Transverse colon (tissue), 4 donors: ENCODE data around the gene EIF4E1B. TPM values are rescaled to one million over a fixed set of nuclear protein-coding genes. Genes with fewer than 3 reads are reported as not detected.
A peak's percentile ranks its signal among the peaks of the same experiment; 100 is the strongest.

ENCODE experiments used
- DNase-seq: peaks from one replicate; pipeline ENCODE4 v3.0.0-alpha.2; 2019
- H3K27ac ChIP-seq, 4 donors: fragments of 200-600 bp; sonication (generic); 2 replicates each; pipeline ENCODE4 v1.5.1; 2016 to 2018; ENCODE audit warnings: inconsistent platforms in 4 of 4
- H3K27me3 ChIP-seq: fragments of 200-600 bp; sonication (generic); 2 replicates; pipeline ENCODE4 v1.5.1; 2017; ENCODE audit warnings: inconsistent platforms
- H3K36me3 ChIP-seq, 4 donors: fragments of 200-600 bp; sonication (generic); 2 replicates each; pipeline ENCODE4 v1.5.1; 2017 to 2019; ENCODE audit warnings: inconsistent platforms in 4 of 4
- H3K4me1 ChIP-seq, 4 donors: fragments of 200-600 bp; sonication (generic); 2 replicates each; pipeline ENCODE4 v1.5.1; 2017 to 2020; ENCODE audit warnings: inconsistent platforms in 4 of 4
- H3K4me3 ChIP-seq, 4 donors: fragments of 200-600 bp; sonication (generic); 1 replicate in 1 of 4; 2 replicates in 3 of 4; pipeline versions ENCODE4 v1.5.1 to v1.6.1; 2017 to 2019; ENCODE audit warnings: inconsistent platforms in 4 of 4
- H3K9me3 ChIP-seq, 2 donors: fragments of 200-600 bp; sonication (generic); 2 replicates each; pipeline ENCODE4 v1.5.1; 2017 to 2019; ENCODE audit warnings: inconsistent platforms in 2 of 2
- EP300 ChIP-seq: sonication (generic); formaldehyde crosslinking; IDR thresholded peaks from one replicate; pipeline ENCODE4 v1.6.1; 2017; ENCODE audit warnings: antibody characterized with exemption, low read depth
- POLR2A ChIP-seq: fragments of 450-650 bp; IDR thresholded peaks from one replicate; pipeline ENCODE4 v1.6.1; 2016; ENCODE audit warnings: antibody characterized with exemption, mild to moderate bottlenecking, moderate library complexity
- POLR2AphosphoS5 ChIP-seq, 3 donors: sonication (generic); formaldehyde crosslinking; IDR thresholded peaks; one replicate each; pipeline ENCODE4 v1.6.1; 2016; ENCODE audit warnings: antibody characterized with exemption in 3 of 3
- WGBS, 2 donors: methylation state at CpG; one replicate each; pipeline ENCODE4 v1.1.5; 2018; ENCODE audit warnings: low coverage in 1 of 2; 5-methylcytosine and 5-hydroxymethylcytosine counted together
- in situ Hi-C, 4 donors: fragments of 200-750 bp; cut with MboI; loops; one replicate each; pipeline versions ENCODE4 v1.15.0 to v1.15.1; 2017; ENCODE audit warnings: low sequenced_read_pairs in 3 of 4, low pct_ligation_motif_present in 1 of 4, low pct_unique_long_range_greater_than_20kb in 1 of 4
- intact Hi-C: fragments of 100-400 bp; cut with DNase I; formaldehyde crosslinking; loops from one replicate; pipeline ENCODE4 v1.15.1; 2023; ENCODE audit warnings: low total_unique reads
- total RNA-seq, 4 donors: library from RNA; depleted of rRNA; stranded (reverse); fragments of >200 nt; gene quantifications; one replicate each; pipeline ENCODE4 v1.1.0, GENCODE V29; 2016
- TF ChIP-seq, protein P1 (sequence below), 5 experiments: fragments of 200-600 bp in 3 of 5; fragments of 450-650 bp in 2 of 5; sonication (generic) in 3 of 5; IDR thresholded peaks; 1 replicate in 2 of 5; 2 replicates in 3 of 5; pipeline ENCODE4 v1.5.1; 2016 to 2017; ENCODE audit warnings: antibody characterized with exemption in 5 of 5, inconsistent platforms in 3 of 5, mild to moderate bottlenecking in 2 of 5, moderate library complexity in 1 of 5

Gene EIF4E1B
- total RNA-seq, 4 donors from 2014 or later = not detected

- TF ChIP-seq EP300 (no peak), POLR2A (no peak), POLR2AphosphoS5 (IDR thresholded peaks at IDR 0.05) (no peak)
- TF ChIP-seq, protein P1, sequence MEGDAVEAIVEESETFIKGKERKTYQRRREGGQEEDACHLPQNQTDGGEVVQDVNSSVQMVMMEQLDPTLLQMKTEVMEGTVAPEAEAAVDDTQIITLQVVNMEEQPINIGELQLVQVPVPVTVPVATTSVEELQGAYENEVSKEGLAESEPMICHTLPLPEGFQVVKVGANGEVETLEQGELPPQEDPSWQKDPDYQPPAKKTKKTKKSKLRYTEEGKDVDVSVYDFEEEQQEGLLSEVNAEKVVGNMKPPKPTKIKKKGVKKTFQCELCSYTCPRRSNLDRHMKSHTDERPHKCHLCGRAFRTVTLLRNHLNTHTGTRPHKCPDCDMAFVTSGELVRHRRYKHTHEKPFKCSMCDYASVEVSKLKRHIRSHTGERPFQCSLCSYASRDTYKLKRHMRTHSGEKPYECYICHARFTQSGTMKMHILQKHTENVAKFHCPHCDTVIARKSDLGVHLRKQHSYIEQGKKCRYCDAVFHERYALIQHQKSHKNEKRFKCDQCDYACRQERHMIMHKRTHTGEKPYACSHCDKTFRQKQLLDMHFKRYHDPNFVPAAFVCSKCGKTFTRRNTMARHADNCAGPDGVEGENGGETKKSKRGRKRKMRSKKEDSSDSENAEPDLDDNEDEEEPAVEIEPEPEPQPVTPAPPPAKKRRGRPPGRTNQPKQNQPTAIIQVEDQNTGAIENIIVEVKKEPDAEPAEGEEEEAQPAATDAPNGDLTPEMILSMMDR (IDR thresholded peaks at IDR 0.05) = no peak
- peaks cover 6 to 20% (median 14%) of the 10 kb centered on the region in 4 donors for H3K4me1 ChIP-seq
- H3K27ac ChIP-seq = no peak overlapping the region
- in situ Hi-C loops (no loop called here), intact Hi-C loops (no loop called here)
- H3K36me3 ChIP-seq = no peaks in the 10 kb centered on the region
- WGBS, 2 donors = 4 to 17% methylated on average over 15 to 32 of the region's 32 CpGs
- H3K9me3 ChIP-seq = no peaks in the 10 kb centered on the region
- no peak for DNase-seq
- peak overlapping the region in 1 of 4 donors; percentile 17 for H3K4me3 ChIP-seq
- H3K27me3 ChIP-seq = peaks cover 93% of the 10 kb centered on the region
These were observed 10.0 kb upstream of the EIF4E1B start for GRCh38 chr5:176620333-176620981.

- Histone ChIP-seq H3K4me3 (no peak overlapping the region), H3K4me1 (peaks cover 6 to 20% (median 14%) of the 10 kb centered on the region in 4 donors), H3K27ac (no peak overlapping the region), H3K27me3 (peaks cover 93% of the 10 kb centered on the region), H3K9me3 (no peaks in the 10 kb centered on the region), H3K36me3 (no peaks in the 10 kb centered on the region)
- TF ChIP-seq, protein P1 (IDR thresholded peaks at IDR 0.05) = no peak
- TF ChIP-seq EP300 (no peak), POLR2AphosphoS5 (IDR thresholded peaks at IDR 0.05) (no peak), POLR2A (no peak)
- intact Hi-C loops = no loop called here
- WGBS, 2 donors = 52% methylated on average over 11 of the region's 13 CpGs; no CpG with 5 or more reads in 1 of the 2 donors
- no peak for DNase-seq
- in situ Hi-C loops = no loop called here
These were observed 8.8 kb upstream of the EIF4E1B start for GRCh38 chr5:176621661-176622079.

- intact Hi-C loops = no loop called here
- no peak for DNase-seq
- TF ChIP-seq POLR2AphosphoS5 (IDR thresholded peaks at IDR 0.05) = no peak
- no peak for TF ChIP-seq EP300
- no peak for TF ChIP-seq POLR2A
- TF ChIP-seq, protein P1 (IDR thresholded peaks at IDR 0.05) = no peak
- H3K27ac ChIP-seq = no peak overlapping the region
- no peak overlapping the region for H3K4me3 ChIP-seq
- H3K27me3 ChIP-seq = peaks cover 95% of the 10 kb centered on the region
- 53% methylated on average over 4 of the region's 4 CpGs; no CpG with 5 or more reads in 1 of the 2 donors for WGBS, 2 donors
- H3K4me1 ChIP-seq = peaks cover 6 to 16% (median 12%) of the 10 kb centered on the region in 4 donors
- in situ Hi-C loops = no loop called here
- no peaks in the 10 kb centered on the region for H3K36me3 ChIP-seq
- no peaks in the 10 kb centered on the region for H3K9me3 ChIP-seq
These were observed 6.3 kb upstream of the EIF4E1B start for GRCh38 chr5:176624142-176624541.

GRCh38 chr5:176624938-176625337, 5.5 kb upstream of the EIF4E1B start:
- Histone ChIP-seq H3K4me3 (no peak overlapping the region), H3K27me3 (peaks cover 95% of the 10 kb centered on the region), H3K4me1 (peaks cover 2 to 16% (median 12%) of the 10 kb centered on the region in 4 donors), H3K9me3 (no peaks in the 10 kb centered on the region), H3K36me3 (no peaks in the 10 kb centered on the region), H3K27ac (no peak overlapping the region)
- intact Hi-C loops = no loop called here
- DNase-seq = no peak
- in situ Hi-C loops = no loop called here
- no peak for TF ChIP-seq POLR2A
- TF ChIP-seq POLR2AphosphoS5 (IDR thresholded peaks at IDR 0.05) = no peak
- TF ChIP-seq, protein P1 (IDR thresholded peaks at IDR 0.05) = no peak
- no peak for TF ChIP-seq EP300
- WGBS, 2 donors = 54 to 71% methylated on average over 4 to 9 of the region's 9 CpGs
